HepG2 (cell line): ENCODE measurements around the gene HNRNPAB. TPM values are rescaled to one million over a fixed set of nuclear protein-coding genes. Genes with fewer than 3 reads are reported as not detected.

Experiments
- ATF7-NPFF ChIP-seq: sonication (generic); formaldehyde crosslinking; IDR thresholded peaks from 2 replicates; pipeline ENCODE4 v1.8.1; 2023; ENCODE audit warnings: mild to moderate bottlenecking, low read depth, missing genetic modification reagents, moderate library complexity
- HDAC2 ChIP-seq: sonication (generic); formaldehyde crosslinking; IDR thresholded peaks from 2 replicates; pipeline ENCODE4 v1.4.0; 2020; ENCODE audit warnings: missing genetic modification reagents
- KAT8 ChIP-seq: IDR thresholded peaks from 2 replicates; pipeline ENCODE4 v1.6.1; 2016; ENCODE audit warnings: missing genetic modification reagents, missing compliant biosample characterization
- MED13 ChIP-seq: sonication (generic); formaldehyde crosslinking; IDR thresholded peaks from 2 replicates; pipeline ENCODE4 v1.5.0; 2020; ENCODE audit warnings: missing genetic modification reagents
- NR2F1 ChIP-seq, 2 experiments: fragments of 450-650 bp in 1 of 2; formaldehyde crosslinking in 1 of 2; IDR thresholded peaks; 2 replicates each; pipeline versions ENCODE4 v1.5.0 to v1.6.1; 2016 to 2020; ENCODE audit warnings: mild to moderate bottlenecking in 1 of 2, missing compliant biosample characterization in 1 of 2, missing genetic modification reagents in 1 of 2, moderate library complexity in 1 of 2
- SRSF9 ChIP-seq: fragments of 200-400 bp; formaldehyde crosslinking; IDR thresholded peaks from 2 replicates; pipeline ENCODE4 v1.6.1; 2018; ENCODE audit warnings: borderline replicate concordance, mild to moderate bottlenecking, low read depth, low read length; ENCODE audit not compliant: insufficient read depth, poor library complexity, severe bottlenecking
- ZBTB7A ChIP-seq: sonication (generic); formaldehyde crosslinking; IDR thresholded peaks from 2 replicates; pipeline ENCODE4 v1.8.0; 2022; ENCODE audit warnings: mild to moderate bottlenecking, missing genetic modification reagents
- ZFP36L1 ChIP-seq: sonication (generic); formaldehyde crosslinking; IDR thresholded peaks from 2 replicates; pipeline ENCODE4 v1.8.0; 2022; ENCODE audit warnings: mild to moderate bottlenecking, missing genetic modification reagents, moderate library complexity
- ZMAT3 ChIP-seq: sonication (generic); formaldehyde crosslinking; conservative IDR thresholded peaks from 2 replicates; pipeline ENCODE4 v1.7.0; 2021; ENCODE audit warnings: missing genetic modification reagents
- ZNF34 ChIP-seq: sonication (generic); formaldehyde crosslinking; IDR thresholded peaks from 2 replicates; pipeline ENCODE4 v1.4.0; 2020; ENCODE audit warnings: mild to moderate bottlenecking, missing genetic modification reagents, borderline replicate concordance
- ZNF430 ChIP-seq: sonication (generic); formaldehyde crosslinking; IDR thresholded peaks from 2 replicates; pipeline ENCODE4 v1.9.0; 2021; ENCODE audit warnings: mild to moderate bottlenecking, missing genetic modification reagents
- ZNF564 ChIP-seq: sonication (generic); formaldehyde crosslinking; IDR thresholded peaks from 2 replicates; pipeline ENCODE4 v1.8.1; 2023; ENCODE audit warnings: mild to moderate bottlenecking, missing genetic modification reagents
- ZNF780A ChIP-seq: sonication (generic); formaldehyde crosslinking; IDR thresholded peaks from 2 replicates; pipeline ENCODE4 v1.8.0; 2022; ENCODE audit warnings: mild to moderate bottlenecking, missing genetic modification reagents, moderate library complexity
- polyA plus RNA-seq, 8 experiments: library from polyadenylated mRNA; depleted of rRNA in 3 of 8; stranded (reverse) in 7 of 8; unstranded in 1 of 8; fragments of >200 nt; fragmentation: Illumina TruSeq in 4 of 8; extraction: Trizol in 4 of 8; gene quantifications; 2 replicates each; pipeline versions ENCODE4 v1.2.1 to v1.2.3, GENCODE V29; 2011 to 2016; ENCODE audit warnings: low read depth in 4 of 8, missing spikeins in 1 of 8, mixed read lengths in 1 of 8; ENCODE audit not compliant: insufficient read depth in 1 of 8
- total RNA-seq, 5 experiments: library from RNA; depleted of rRNA; stranded (reverse); fragments of >200 nt; fragmentation: Illumina TruSeq; extraction: Trizol; gene quantifications; 2 replicates each; pipeline ENCODE4 v1.2.3, GENCODE V29; 2016; ENCODE audit warnings: low read depth in 1 of 5
- TF ChIP-seq, protein P1 (sequence below): sonication (generic); formaldehyde crosslinking; IDR thresholded peaks from 2 replicates; pipeline ENCODE4 v1.4.0; 2020; ENCODE audit warnings: missing genetic modification reagents, borderline replicate concordance
- TF ChIP-seq, protein P2 (sequence below): sonication (generic); formaldehyde crosslinking; IDR thresholded peaks from 2 replicates; pipeline ENCODE4 v1.5.1; 2020; ENCODE audit warnings: mild to moderate bottlenecking, missing genetic modification reagents, borderline replicate concordance
- TF ChIP-seq, protein P3 (sequence below): sonication (generic); formaldehyde crosslinking; IDR thresholded peaks from 2 replicates; pipeline ENCODE4 v1.8.0; 2022; ENCODE audit warnings: mild to moderate bottlenecking, missing genetic modification reagents

HNRNPAB gene
- total and polyA plus RNA-seq, 2 of the 13 experiments (the other 11 are each of a cell fraction or from before 2014, with no cell fraction given) = 62.6 to 111 TPM

DNA sequence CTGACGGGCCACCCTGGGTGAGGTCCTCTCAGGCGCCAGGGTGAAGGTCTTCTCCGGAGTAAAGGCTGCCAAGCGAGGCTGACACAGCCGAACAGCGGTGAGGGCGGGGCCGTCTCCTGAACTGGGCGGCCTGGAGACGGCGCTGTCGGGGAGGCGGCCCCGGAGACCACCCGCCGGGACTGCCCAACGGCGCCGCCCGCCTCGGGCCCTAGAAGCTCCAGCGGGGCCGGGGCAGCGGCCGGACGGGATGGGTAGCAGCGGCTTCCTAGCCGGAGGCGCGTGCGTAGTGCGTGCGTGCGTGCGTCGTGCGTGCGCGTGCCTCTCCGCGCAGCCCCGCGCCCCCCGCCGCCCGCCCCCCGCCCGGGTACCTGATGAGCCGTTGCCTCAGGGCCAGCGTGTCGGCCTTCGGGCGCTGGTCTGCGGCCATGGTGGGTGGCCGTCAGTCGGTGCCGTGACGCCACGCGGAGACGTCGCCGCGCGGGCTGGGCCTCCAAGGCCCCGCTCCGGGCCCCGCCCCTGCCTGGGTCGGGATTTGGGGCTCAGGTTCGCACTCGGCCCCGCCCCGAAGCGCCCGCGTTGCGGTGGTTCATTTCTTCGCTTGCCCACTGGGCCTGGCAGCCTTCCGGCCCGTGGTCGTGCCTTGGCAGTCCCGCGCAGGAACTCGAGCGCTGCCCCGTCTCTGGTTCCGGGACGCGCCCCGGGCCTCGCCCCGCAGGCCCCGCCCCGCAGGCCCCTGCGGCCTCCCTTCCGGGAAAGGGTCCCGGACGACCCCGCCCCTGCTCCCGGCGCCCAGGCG lies 28.0 kb downstream of the HNRNPAB start, which contains the start of gene PHYKPL (continued):
- TF ChIP-seq, protein P1, sequence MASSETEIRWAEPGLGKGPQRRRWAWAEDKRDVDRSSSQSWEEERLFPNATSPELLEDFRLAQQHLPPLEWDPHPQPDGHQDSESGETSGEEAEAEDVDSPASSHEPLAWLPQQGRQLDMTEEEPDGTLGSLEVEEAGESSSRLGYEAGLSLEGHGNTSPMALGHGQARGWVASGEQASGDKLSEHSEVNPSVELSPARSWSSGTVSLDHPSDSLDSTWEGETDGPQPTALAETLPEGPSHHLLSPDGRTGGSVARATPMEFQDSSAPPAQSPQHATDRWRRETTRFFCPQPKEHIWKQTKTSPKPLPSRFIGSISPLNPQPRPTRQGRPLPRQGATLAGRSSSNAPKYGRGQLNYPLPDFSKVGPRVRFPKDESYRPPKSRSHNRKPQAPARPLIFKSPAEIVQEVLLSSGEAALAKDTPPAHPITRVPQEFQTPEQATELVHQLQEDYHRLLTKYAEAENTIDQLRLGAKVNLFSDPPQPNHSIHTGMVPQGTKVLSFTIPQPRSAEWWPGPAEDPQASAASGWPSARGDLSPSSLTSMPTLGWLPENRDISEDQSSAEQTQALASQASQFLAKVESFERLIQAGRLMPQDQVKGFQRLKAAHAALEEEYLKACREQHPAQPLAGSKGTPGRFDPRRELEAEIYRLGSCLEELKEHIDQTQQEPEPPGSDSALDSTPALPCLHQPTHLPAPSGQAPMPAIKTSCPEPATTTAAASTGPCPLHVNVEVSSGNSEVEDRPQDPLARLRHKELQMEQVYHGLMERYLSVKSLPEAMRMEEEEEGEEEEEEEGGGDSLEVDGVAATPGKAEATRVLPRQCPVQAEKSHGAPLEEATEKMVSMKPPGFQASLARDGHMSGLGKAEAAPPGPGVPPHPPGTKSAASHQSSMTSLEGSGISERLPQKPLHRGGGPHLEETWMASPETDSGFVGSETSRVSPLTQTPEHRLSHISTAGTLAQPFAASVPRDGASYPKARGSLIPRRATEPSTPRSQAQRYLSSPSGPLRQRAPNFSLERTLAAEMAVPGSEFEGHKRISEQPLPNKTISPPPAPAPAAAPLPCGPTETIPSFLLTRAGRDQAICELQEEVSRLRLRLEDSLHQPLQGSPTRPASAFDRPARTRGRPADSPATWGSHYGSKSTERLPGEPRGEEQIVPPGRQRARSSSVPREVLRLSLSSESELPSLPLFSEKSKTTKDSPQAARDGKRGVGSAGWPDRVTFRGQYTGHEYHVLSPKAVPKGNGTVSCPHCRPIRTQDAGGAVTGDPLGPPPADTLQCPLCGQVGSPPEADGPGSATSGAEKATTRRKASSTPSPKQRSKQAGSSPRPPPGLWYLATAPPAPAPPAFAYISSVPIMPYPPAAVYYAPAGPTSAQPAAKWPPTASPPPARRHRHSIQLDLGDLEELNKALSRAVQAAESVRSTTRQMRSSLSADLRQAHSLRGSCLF (CRISPR knock-in tag) = 0 out of 2 replicates have a peak, but pooled peaks have one; percentile 55
- TF ChIP-seq ZNF34 (0 out of 2 replicates have a peak, but pooled peaks have one; percentile 49), ZMAT3 (0 out of 2 replicates have a peak, but pooled peaks have one; percentile 73), ZNF780A (CRISPR knock-in tag) (0 out of 2 replicates have a peak, but pooled peaks have one; percentile 60), NR2F1 (CRISPR knock-in tag; IDR thresholded peaks at IDR 0.05) (no peak), SRSF9 (no peak), MED13 (CRISPR knock-in tag) (no peak), ZFP36L1 (CRISPR knock-in tag) (peak; percentile 51; the same call in 1 of the 2 replicates), ATF7-NPFF (peak; percentile 71; the same call in 1 of the 2 replicates), KAT8 (CRISPR knock-in tag) (peak; percentile 74), ZNF564 (CRISPR knock-in tag) (no peak), HDAC2 (CRISPR knock-in tag) (0 out of 2 replicates have a peak, but pooled peaks have one; percentile 20), ZNF430 (0 out of 2 replicates have a peak, but pooled peaks have one; percentile 44), ZBTB7A (peak; percentile 92)
- TF ChIP-seq, protein P2, sequence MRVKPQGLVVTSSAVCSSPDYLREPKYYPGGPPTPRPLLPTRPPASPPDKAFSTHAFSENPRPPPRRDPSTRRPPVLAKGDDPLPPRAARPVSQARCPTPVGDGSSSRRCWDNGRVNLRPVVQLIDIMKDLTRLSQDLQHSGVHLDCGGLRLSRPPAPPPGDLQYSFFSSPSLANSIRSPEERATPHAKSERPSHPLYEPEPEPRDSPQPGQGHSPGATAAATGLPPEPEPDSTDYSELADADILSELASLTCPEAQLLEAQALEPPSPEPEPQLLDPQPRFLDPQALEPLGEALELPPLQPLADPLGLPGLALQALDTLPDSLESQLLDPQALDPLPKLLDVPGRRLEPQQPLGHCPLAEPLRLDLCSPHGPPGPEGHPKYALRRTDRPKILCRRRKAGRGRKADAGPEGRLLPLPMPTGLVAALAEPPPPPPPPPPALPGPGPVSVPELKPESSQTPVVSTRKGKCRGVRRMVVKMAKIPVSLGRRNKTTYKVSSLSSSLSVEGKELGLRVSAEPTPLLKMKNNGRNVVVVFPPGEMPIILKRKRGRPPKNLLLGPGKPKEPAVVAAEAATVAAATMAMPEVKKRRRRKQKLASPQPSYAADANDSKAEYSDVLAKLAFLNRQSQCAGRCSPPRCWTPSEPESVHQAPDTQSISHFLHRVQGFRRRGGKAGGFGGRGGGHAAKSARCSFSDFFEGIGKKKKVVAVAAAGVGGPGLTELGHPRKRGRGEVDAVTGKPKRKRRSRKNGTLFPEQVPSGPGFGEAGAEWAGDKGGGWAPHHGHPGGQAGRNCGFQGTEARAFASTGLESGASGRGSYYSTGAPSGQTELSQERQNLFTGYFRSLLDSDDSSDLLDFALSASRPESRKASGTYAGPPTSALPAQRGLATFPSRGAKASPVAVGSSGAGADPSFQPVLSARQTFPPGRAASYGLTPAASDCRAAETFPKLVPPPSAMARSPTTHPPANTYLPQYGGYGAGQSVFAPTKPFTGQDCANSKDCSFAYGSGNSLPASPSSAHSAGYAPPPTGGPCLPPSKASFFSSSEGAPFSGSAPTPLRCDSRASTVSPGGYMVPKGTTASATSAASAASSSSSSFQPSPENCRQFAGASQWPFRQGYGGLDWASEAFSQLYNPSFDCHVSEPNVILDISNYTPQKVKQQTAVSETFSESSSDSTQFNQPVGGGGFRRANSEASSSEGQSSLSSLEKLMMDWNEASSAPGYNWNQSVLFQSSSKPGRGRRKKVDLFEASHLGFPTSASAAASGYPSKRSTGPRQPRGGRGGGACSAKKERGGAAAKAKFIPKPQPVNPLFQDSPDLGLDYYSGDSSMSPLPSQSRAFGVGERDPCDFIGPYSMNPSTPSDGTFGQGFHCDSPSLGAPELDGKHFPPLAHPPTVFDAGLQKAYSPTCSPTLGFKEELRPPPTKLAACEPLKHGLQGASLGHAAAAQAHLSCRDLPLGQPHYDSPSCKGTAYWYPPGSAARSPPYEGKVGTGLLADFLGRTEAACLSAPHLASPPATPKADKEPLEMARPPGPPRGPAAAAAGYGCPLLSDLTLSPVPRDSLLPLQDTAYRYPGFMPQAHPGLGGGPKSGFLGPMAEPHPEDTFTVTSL (CRISPR knock-in tag) = no peak
- TF ChIP-seq, protein P3, sequence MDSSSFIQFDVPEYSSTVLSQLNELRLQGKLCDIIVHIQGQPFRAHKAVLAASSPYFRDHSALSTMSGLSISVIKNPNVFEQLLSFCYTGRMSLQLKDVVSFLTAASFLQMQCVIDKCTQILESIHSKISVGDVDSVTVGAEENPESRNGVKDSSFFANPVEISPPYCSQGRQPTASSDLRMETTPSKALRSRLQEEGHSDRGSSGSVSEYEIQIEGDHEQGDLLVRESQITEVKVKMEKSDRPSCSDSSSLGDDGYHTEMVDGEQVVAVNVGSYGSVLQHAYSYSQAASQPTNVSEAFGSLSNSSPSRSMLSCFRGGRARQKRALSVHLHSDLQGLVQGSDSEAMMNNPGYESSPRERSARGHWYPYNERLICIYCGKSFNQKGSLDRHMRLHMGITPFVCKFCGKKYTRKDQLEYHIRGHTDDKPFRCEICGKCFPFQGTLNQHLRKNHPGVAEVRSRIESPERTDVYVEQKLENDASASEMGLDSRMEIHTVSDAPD (CRISPR knock-in tag) = no peak
